ENCODE results near the gene TMED9.

The TMED9 gene

DNA sequence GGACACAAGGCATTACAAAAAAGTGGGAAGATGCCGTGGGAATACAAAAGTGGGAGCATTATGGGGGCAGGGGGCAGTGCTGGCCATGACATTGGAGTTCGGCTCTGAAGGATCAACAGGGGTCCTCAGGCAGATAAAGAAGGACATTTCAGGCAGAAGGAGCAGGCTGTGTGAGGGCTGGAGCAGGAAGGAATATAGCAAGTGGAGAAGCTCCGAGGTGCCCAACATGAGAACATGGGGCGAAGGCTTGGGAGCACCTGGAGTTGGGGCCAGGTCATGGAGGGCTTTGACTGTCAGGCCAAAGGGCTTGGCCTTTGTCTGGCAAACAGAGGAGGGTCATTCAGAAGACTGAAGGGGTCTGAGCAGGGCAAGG is 10.4 kb downstream of the TMED9 start:
- Mint-ChIP-seq H3K36me3 (ENCODE audit: insufficient read depth) (peaks cover 11% of the 10 kb centered on the region), H3K9me3 (no peaks in the 10 kb centered on the region), H3K4me1 (peaks cover 50% of the 10 kb centered on the region), H3K27me3 (no peaks in the 10 kb centered on the region), H3K4me3 (no peak overlapping the region), H3K27ac (ENCODE audit: low read depth) (no peak overlapping the region)
- DNase-seq (ENCODE audit: low spot score in 2 of 2) (no peak), ATAC-seq (replicated peaks; ENCODE audit: extremely low read depth, poor library complexity, severe bottlenecking) (no peak)

DNA sequence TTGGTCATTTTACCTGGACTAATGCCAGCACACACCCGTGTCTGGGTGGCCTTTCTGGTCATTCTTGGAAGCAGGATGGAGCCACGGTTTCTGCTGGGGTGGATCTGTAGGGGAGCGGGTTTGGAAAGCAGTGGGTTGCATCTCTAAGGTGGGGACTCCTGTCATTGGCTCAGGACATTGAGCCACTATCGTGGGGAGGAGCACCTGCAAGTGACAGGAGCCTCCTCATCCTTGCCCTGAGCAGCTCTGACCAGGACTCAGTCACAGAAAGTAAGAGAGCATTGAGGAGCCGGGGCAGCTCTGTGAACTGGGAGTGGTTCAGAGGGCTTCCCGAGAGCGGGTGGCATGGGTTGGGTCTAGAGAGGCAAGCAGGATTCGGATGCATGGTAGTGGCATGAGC is 11.6 kb downstream of the TMED9 start:
- H3K27ac Mint-ChIP-seq (ENCODE audit: low read depth), result no peak overlapping the region
- no peak for ATAC-seq (replicated peaks; ENCODE audit: extremely low read depth, poor library complexity, severe bottlenecking)

DNA sequence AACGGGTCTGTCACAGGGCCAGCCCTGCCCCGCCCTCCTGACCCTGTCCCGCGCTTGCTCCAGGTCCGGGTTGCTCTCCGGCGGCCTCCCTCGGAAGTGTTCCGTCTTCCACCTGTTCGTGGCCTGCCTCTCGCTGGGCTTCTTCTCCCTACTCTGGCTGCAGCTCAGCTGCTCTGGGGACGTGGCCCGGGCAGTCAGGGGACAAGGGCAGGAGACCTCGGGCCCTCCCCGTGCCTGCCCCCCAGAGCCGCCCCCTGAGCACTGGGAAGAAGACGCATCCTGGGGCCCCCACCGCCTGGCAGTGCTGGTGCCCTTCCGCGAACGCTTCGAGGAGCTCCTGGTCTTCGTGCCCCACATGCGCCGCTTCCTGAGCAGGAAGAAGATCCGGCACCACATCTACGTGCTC is 12.1 kb downstream of the TMED9 start:
- ATAC-seq (replicated peaks; ENCODE audit: extremely low read depth, poor library complexity, severe bottlenecking) (no peak), DNase-seq (ENCODE audit: low spot score in 2 of 2) (no peak)
- no peaks in the 10 kb centered on the region for H3K9me3 Mint-ChIP-seq
- no peak overlapping the region for H3K4me3 Mint-ChIP-seq
- no peaks in the 10 kb centered on the region for H3K27me3 Mint-ChIP-seq
- peaks cover 41% of the 10 kb centered on the region for H3K4me1 Mint-ChIP-seq
- no peak overlapping the region for H3K27ac Mint-ChIP-seq (ENCODE audit: low read depth)
- peaks cover 11% of the 10 kb centered on the region for H3K36me3 Mint-ChIP-seq (ENCODE audit: insufficient read depth)

More for the DNA sequence above, 11.6 kb downstream of the TMED9 start:
- Mint-ChIP-seq H3K36me3 (ENCODE audit: insufficient read depth) (peaks cover 11% of the 10 kb centered on the region), H3K4me3 (no peak overlapping the region), H3K27me3 (no peaks in the 10 kb centered on the region), H3K9me3 (no peaks in the 10 kb centered on the region), H3K4me1 (peaks cover 46% of the 10 kb centered on the region)
- no peak for DNase-seq (ENCODE audit: low spot score in 2 of 2)

DNA sequence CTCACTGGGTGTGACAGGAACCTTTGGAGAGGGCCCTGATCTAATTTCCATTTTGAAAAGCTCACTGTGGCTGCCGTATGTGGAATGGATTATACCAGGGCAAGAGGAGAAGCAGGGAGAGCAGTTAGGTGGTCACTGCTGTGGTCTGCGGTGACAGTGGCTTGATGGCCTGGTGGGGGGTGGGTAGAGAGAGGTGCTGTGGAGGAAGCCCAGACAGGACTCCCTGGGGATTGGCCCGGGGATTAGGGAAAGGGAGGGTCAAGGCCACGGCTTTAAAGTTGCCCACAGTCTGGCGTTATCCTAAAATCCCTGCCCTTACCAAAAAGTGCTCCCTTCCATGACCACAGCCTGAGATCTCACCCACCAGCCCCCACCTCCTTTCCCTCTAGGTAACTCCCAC is 12.7 kb downstream of the TMED9 start:
- DNase-seq (ENCODE audit: low spot score in 2 of 2), result no peak
- Mint-ChIP-seq H3K27ac (ENCODE audit: low read depth) (peak overlapping the region; percentile 91), H3K9me3 (no peaks in the 10 kb centered on the region), H3K27me3 (no peaks in the 10 kb centered on the region), H3K4me3 (no peak overlapping the region), H3K4me1 (peaks cover 37% of the 10 kb centered on the region), H3K36me3 (ENCODE audit: insufficient read depth) (peaks cover 11% of the 10 kb centered on the region)
- no peak for ATAC-seq (replicated peaks; ENCODE audit: extremely low read depth, poor library complexity, severe bottlenecking)

DNA sequence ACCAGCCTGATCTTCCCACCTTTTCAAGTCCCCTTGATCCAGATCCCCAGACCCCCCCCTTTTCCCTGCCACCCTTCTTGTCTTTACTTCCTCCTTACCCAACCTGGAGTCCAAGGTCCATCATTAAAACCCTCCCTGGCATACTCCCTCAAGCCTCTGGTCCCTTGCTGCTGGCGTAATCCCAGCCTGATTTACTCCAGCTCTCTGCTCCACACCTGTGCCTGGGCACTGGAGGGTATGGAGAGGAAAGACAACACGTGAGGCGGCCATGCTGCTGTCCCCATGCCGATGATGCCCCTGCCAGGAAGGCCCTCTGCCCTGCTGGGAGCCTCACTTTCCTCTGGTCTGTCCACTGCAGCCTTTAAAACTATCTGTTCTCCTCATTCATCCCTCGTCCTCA is 13.1 kb downstream of the TMED9 start:
- Mint-ChIP-seq H3K36me3 (ENCODE audit: insufficient read depth) (peaks cover 11% of the 10 kb centered on the region), H3K9me3 (no peaks in the 10 kb centered on the region), H3K4me1 (peaks cover 37% of the 10 kb centered on the region), H3K27me3 (no peaks in the 10 kb centered on the region), H3K27ac (ENCODE audit: low read depth) (peak overlapping the region; percentile 91), H3K4me3 (no peak overlapping the region)
- no peak for DNase-seq (ENCODE audit: low spot score in 2 of 2)
- ATAC-seq (replicated peaks; ENCODE audit: extremely low read depth, poor library complexity, severe bottlenecking), result no peak

DNA sequence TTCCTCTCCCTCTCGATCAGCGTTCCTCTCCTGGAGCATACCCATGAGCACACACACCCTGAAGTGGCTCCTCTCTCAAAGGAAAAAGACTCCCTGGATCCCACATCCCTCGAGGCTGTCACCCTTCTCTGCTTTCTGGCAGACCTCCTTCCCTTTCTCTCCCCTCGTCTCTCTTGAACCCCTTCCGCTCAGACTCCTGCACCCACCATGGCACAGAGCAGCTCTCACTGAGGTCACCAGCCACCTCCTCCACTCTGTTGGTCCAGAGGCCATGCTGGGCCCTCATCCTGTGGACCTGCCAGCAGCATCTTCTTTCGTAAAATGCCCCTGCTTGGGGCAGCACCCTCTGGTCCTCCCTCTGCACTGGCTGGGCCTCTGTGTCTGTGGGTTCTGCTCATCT is 13.7 kb downstream of the TMED9 start:
- Mint-ChIP-seq H3K9me3 (no peaks in the 10 kb centered on the region), H3K4me1 (peaks cover 32% of the 10 kb centered on the region)

DNA sequence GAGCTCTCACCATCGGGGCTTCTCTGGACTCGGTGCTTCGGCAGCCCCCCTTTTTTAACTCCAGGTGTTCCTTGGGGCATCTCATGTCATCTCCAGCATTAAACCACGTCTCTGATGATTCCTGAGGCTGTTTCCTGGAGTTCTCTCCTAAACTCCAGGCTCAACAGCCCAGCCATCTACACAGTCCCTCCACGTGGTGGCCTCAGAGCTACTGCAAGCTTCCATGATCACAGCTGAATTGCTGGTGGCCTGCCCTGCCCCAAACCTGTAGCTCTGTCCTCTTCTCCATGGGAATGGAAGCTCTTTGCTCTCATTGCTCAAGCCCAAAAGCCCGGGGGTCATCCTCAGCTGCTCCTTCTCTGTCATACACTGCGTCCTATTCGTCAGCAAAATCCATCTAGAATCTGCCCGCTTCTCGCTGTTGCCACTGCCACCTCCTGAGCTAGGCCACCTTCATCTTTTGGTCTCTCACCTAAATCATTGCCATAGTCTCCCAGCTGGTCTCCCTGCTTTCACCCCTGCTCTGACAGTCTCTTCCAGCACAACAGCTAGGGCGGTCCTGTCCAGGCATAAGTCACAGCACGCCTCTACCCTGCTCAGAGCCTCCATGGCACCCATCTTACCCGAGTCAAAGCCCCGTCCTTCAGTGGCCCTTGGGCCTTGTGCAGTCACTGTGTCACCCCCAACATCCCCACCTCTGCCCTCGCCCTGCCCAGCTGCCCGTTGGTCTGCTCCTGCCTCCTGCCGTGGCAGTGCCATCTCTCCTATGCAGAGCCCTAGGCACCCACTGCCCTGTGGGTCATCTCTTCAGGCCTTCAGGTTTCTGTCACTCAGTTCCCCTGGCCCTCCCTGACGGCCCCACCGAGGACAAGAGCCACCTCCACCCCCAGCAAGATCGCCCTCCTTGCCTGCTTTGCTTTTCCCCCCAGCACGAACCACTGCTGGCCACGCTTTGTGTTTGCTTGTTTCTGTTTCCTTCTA is 14.4 kb downstream of the TMED9 start:
- ATAC-seq (replicated peaks; ENCODE audit: extremely low read depth, poor library complexity, severe bottlenecking) (no peak), DNase-seq (ENCODE audit: low spot score in 2 of 2) (no peak)
- Mint-ChIP-seq H3K9me3 (no peaks in the 10 kb centered on the region), H3K4me3 (no peak overlapping the region), H3K27ac (ENCODE audit: low read depth) (peak overlapping the region; percentile 91), H3K36me3 (ENCODE audit: insufficient read depth) (peaks cover 4% of the 10 kb centered on the region), H3K27me3 (no peaks in the 10 kb centered on the region), H3K4me1 (peaks cover 26% of the 10 kb centered on the region)

More for the DNA sequence above, 13.7 kb downstream of the TMED9 start:
- no peak overlapping the region for H3K4me3 Mint-ChIP-seq
- ATAC-seq (replicated peaks; ENCODE audit: extremely low read depth, poor library complexity, severe bottlenecking) (no peak), DNase-seq (ENCODE audit: low spot score in 2 of 2) (no peak)
- no peaks in the 10 kb centered on the region for H3K27me3 Mint-ChIP-seq
- peaks cover 5% of the 10 kb centered on the region for H3K36me3 Mint-ChIP-seq (ENCODE audit: insufficient read depth)
- peak overlapping the region; percentile 91 for H3K27ac Mint-ChIP-seq (ENCODE audit: low read depth)

DNA sequence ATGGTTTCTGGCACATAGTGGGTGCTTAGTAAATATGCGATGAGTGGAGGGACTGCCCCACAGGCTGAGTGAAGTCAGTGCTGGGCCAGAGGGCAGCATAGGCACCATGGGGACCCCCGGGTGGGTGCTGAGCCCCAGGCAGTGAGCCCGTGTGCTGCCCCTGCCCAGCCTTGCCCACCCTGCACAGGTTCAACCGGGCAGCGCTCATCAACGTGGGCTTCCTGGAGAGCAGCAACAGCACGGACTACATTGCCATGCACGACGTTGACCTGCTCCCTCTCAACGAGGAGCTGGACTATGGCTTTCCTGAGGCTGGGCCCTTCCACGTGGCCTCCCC is 15.1 kb downstream of the TMED9 start:
- Mint-ChIP-seq H3K36me3 (ENCODE audit: insufficient read depth) (peaks cover 7% of the 10 kb centered on the region), H3K4me1 (peaks cover 26% of the 10 kb centered on the region), H3K9me3 (no peaks in the 10 kb centered on the region), H3K4me3 (no peak overlapping the region), H3K27me3 (no peaks in the 10 kb centered on the region), H3K27ac (ENCODE audit: low read depth) (no peak overlapping the region)
- DNase-seq (ENCODE audit: low spot score in 2 of 2) (no peak), ATAC-seq (replicated peaks; ENCODE audit: extremely low read depth, poor library complexity, severe bottlenecking) (no peak)

DNA sequence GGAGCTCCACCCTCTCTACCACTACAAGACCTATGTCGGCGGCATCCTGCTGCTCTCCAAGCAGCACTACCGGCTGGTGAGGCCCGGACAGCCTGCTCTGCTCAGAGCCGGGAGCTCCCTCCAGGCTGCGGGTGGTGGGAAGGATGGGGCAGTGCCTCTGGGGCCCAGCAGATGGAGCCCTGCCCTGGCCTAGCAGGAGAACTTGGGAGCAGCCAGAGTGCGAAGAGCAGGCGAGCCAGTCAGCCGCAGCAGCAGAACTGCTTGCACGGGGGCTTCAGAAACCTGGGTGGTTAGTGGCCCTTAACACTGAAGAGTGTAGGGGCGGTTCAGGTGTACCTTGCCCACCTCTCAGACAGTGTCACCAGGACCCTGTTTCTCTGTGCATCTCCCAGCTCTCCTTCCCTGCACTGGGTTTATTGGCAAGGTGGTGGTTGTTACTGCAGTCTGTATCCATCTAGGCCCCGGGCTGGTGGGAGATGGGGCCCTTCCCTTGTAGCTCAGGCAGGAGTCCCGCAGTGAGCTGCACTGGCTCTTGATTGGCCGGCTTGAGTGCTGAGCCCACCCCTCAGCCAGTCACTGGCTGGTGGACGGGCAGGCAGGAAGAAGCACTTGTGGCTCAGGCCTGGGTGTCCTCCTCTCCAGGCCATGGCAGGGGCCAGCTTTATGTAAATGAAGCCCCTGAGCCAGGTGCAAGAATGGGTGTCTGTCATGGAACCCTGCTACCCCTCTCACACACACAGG is 15.6 kb downstream of the TMED9 start:
- Mint-ChIP-seq H3K4me1 (peaks cover 21% of the 10 kb centered on the region), H3K27ac (ENCODE audit: low read depth) (no peak overlapping the region), H3K9me3 (no peaks in the 10 kb centered on the region), H3K36me3 (ENCODE audit: insufficient read depth) (peaks cover 5% of the 10 kb centered on the region), H3K27me3 (no peaks in the 10 kb centered on the region), H3K4me3 (no peak overlapping the region)
- DNase-seq (ENCODE audit: low spot score in 2 of 2) (peak in 1 of 2 donors; percentile 31), ATAC-seq (replicated peaks; ENCODE audit: extremely low read depth, poor library complexity, severe bottlenecking) (peak; percentile 58)

DNA sequence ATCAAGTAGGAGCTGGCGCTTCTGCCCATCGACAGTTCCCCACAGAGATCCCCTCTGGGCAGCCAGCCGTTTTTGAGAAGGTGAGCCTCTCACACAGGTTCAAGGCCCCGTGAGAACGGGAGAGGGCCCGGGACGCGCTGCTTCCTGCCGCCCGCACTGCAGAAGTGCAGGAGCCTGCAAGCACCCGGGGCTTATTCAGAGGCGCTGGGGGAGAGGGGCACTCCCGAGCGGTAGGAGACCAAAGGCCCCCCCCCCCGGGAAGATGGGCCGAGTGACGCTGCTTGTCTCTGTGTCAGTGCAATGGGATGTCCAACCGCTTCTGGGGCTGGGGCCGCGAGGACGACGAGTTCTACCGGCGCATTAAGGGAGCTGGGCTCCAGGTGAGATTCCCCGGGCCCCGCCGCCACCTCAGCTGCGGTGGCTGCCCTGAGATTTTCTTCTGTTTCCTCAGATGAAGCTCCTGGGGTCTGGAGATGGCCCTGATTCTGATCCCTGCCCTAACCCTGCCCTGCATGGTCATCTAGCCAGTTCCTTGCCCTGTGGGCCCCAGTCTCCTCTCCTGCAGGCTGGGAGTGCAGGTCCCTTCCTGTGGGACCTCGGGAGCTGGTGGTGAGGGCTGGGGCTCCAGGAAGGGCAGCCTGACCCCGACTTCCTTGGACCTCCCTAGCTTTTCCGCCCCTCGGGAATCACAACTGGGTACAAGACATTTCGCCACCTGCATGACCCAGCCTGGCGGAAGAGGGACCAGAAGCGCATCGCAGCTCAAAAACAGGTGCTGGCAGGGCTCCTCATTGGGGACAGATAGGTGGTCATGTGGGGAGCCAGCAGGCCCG is 16.5 kb downstream of the TMED9 start:
- no peak overlapping the region for H3K4me3 Mint-ChIP-seq
- DNase-seq (ENCODE audit: low spot score in 2 of 2), result no peak
- H3K4me1 Mint-ChIP-seq, result peaks cover 15% of the 10 kb centered on the region
- H3K27me3 Mint-ChIP-seq, result no peaks in the 10 kb centered on the region
- no peak for ATAC-seq (replicated peaks; ENCODE audit: extremely low read depth, poor library complexity, severe bottlenecking)
- H3K9me3 Mint-ChIP-seq, result no peaks in the 10 kb centered on the region
- H3K36me3 Mint-ChIP-seq (ENCODE audit: insufficient read depth), result peaks cover 5% of the 10 kb centered on the region
- H3K27ac Mint-ChIP-seq (ENCODE audit: low read depth), result no peak overlapping the region

DNA sequence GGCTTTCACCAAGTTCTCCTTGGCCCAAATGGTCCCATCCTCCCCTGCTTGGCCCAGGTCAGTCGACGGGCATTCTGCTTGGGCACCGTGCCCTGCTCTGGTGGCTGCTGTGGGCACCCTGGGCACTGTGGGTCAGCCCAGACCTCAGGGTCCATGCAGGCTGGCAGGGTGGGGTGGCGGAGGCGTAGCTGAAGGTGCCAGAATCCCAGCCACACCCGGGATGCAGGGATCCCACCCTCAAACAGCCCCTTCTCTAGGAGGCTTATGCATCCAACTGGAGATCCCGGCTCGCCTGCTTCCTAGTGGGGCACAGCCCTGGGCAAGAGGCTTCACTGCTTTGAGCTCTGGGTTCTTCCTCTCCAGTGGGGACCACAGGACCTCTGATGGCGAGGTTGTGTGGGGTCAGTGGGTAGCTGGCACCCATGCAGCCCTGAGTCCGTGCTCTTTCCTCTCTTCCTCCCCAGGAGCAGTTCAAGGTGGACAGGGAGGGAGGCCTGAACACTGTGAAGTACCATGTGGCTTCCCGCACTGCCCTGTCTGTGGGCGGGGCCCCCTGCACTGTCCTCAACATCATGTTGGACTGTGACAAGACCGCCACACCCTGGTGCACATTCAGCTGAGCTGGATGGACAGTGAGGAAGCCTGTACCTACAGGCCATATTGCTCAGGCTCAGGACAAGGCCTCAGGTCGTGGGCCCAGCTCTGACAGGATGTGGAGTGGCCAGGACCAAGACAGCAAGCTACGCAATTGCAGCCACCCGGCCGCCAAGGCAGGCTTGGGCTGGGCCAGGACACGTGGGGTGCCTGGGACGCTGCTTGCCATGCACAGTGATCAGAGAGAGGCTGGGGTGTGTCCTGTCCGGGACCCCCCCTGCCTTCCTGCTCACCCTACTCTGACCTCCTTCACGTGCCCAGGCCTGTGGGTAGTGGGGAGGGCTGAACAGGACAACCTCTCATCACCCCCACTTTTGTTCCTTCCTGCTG is 17.4 kb downstream of the TMED9 start:
- peaks cover 11% of the 10 kb centered on the region for H3K4me1 Mint-ChIP-seq
- DNase-seq (ENCODE audit: low spot score in 2 of 2) (no peak), ATAC-seq (replicated peaks; ENCODE audit: extremely low read depth, poor library complexity, severe bottlenecking) (no peak)
- H3K4me3 Mint-ChIP-seq, result no peak overlapping the region
- H3K36me3 Mint-ChIP-seq (ENCODE audit: insufficient read depth), result peaks cover 4% of the 10 kb centered on the region
- H3K9me3 Mint-ChIP-seq, result no peaks in the 10 kb centered on the region
- H3K27ac Mint-ChIP-seq (ENCODE audit: low read depth), result no peak overlapping the region
- no peaks in the 10 kb centered on the region for H3K27me3 Mint-ChIP-seq

All from central memory CD8-positive, alpha-beta T cell (primary cell).